Liver (tissue), 9 donors: ENCODE measurements around the gene TWF2. TPM values are rescaled to one million over a fixed set of nuclear protein-coding genes. Genes with fewer than 3 reads are reported as not detected.

ENCODE experiments used
- DNase-seq: peaks from one replicate; pipeline ENCODE4 v3.0.0-alpha.2; 2017; ENCODE audit warnings: low spot score
- H3K27ac ChIP-seq, 2 donors: one replicate each; pipeline ENCODE4 v1.7.0; 2013; ENCODE audit warnings: inconsistent platforms in 2 of 2, low read length in 2 of 2, control low read depth in 1 of 2, low read depth in 1 of 2, mild to moderate bottlenecking in 1 of 2
- H3K27me3 ChIP-seq, 4 donors: one replicate each; pipeline versions ENCODE4 v1.6.1 to v1.7.0; 2013; ENCODE audit warnings: low read length in 3 of 4, inconsistent platforms in 1 of 4, mild to moderate bottlenecking in 1 of 4, moderate library complexity in 1 of 4; ENCODE audit not compliant: control insufficient read depth in 4 of 4, insufficient read depth in 4 of 4
- H3K36me3 ChIP-seq, 4 donors: one replicate each; pipeline versions ENCODE4 v1.6.1 to v1.7.0; 2013; ENCODE audit warnings: low read length in 3 of 4, mild to moderate bottlenecking in 3 of 4, low read depth in 1 of 4, moderate library complexity in 1 of 4; ENCODE audit not compliant: control insufficient read depth in 4 of 4, insufficient read depth in 3 of 4
- H3K4me1 ChIP-seq, 4 donors: one replicate each; pipeline versions ENCODE4 v1.6.1 to v1.7.0; 2013; ENCODE audit warnings: low read length in 3 of 4, mild to moderate bottlenecking in 3 of 4, moderate library complexity in 1 of 4; ENCODE audit not compliant: control insufficient read depth in 4 of 4, insufficient read depth in 4 of 4
- H3K4me3 ChIP-seq, 3 donors: one replicate each; pipeline versions ENCODE4 v1.6.1 to v1.7.0; 2013; ENCODE audit warnings: low read length in 3 of 3, control low read depth in 1 of 3, low read depth in 1 of 3, mild to moderate bottlenecking in 1 of 3
- H3K9ac ChIP-seq, 2 donors: one replicate each; pipeline ENCODE4 v1.7.0; 2013; ENCODE audit warnings: low read length in 2 of 2, mild to moderate bottlenecking in 2 of 2, moderate library complexity in 2 of 2, control low read depth in 1 of 2, low read depth in 1 of 2
- H3K9me3 ChIP-seq, 4 donors: one replicate each; pipeline versions ENCODE4 v1.6.1 to v1.7.0; 2013; ENCODE audit warnings: low read length in 3 of 4; ENCODE audit not compliant: control insufficient read depth in 4 of 4
- CTCF ChIP-seq: fragments of 150-350 bp; IDR thresholded peaks from 2 replicates; pipeline ENCODE4 v1.5.1; 2017; ENCODE audit warnings: improper control_type of control experiment, low read depth, low read length; ENCODE audit not compliant: missing input control
- EGR1 ChIP-seq, 2 donors: IDR thresholded peaks; 2 replicates each; pipeline ENCODE4 v1.6.1; 2016 to 2018; ENCODE audit warnings: antibody characterized with exemption in 2 of 2, low read depth in 2 of 2
- FOXA1 ChIP-seq: IDR thresholded peaks from 2 replicates; pipeline ENCODE4 v1.6.1; 2016; ENCODE audit warnings: antibody characterized with exemption
- FOXA2 ChIP-seq: IDR thresholded peaks from 2 replicates; pipeline ENCODE4 v1.6.1; 2016; ENCODE audit warnings: antibody characterized with exemption
- GABPA ChIP-seq, 2 donors: IDR thresholded peaks in 1 of 2; conservative IDR thresholded peaks in 1 of 2; 2 replicates each; pipeline ENCODE4 v1.6.1; 2016; ENCODE audit warnings: antibody characterized with exemption in 2 of 2, mild to moderate bottlenecking in 1 of 2, moderate library complexity in 1 of 2
- HNF4G ChIP-seq: IDR thresholded peaks from 2 replicates; pipeline ENCODE4 v1.6.1; 2016; ENCODE audit warnings: antibody characterized with exemption
- JUND ChIP-seq, 2 donors: IDR thresholded peaks; 2 replicates each; pipeline ENCODE4 v1.6.1; 2016; ENCODE audit warnings: antibody characterized with exemption in 2 of 2
- MAX ChIP-seq: IDR thresholded peaks from 2 replicates; pipeline ENCODE4 v1.6.1; 2016; ENCODE audit warnings: antibody characterized with exemption
- RAD21 ChIP-seq, 2 donors: IDR thresholded peaks; 2 replicates each; pipeline ENCODE4 v1.6.1; 2016; ENCODE audit warnings: antibody characterized with exemption in 2 of 2, mild to moderate bottlenecking in 2 of 2
- REST ChIP-seq: IDR thresholded peaks from 2 replicates; pipeline ENCODE4 v1.6.1; 2016; ENCODE audit warnings: antibody characterized with exemption, mild to moderate bottlenecking
- SP1 ChIP-seq: IDR thresholded peaks from 2 replicates; pipeline ENCODE4 v1.6.1; 2018; ENCODE audit warnings: antibody characterized with exemption, mild to moderate bottlenecking
- TAF1 ChIP-seq: conservative IDR thresholded peaks from 2 replicates; pipeline ENCODE4 v1.6.1; 2016; ENCODE audit warnings: antibody characterized with exemption, mild to moderate bottlenecking
- YY1 ChIP-seq: IDR thresholded peaks from 2 replicates; pipeline ENCODE4 v1.6.1; 2016; ENCODE audit warnings: antibody characterized with exemption, mild to moderate bottlenecking
- ZBTB33 ChIP-seq: IDR thresholded peaks from 2 replicates; pipeline ENCODE4 v1.6.1; 2016; ENCODE audit warnings: antibody characterized with exemption
- WGBS: extraction: QIAGEN DNeasy Blood & Tissue Kit; methylation state at CpG from one replicate; pipeline ENCODE4 v1.1.7; 2013; 5-methylcytosine and 5-hydroxymethylcytosine counted together
- polyA plus RNA-seq, 2 donors: library from polyadenylated mRNA; stranded (reverse) in 1 of 2; unstranded in 1 of 2; fragments of 200-250 nt in 1 of 2; fragments of >200 nt in 1 of 2; fragmentation: Nextera tagmentation in 1 of 2; extraction: Ambion mirVana in 1 of 2; gene quantifications; one replicate each; pipeline versions ENCODE4 v1.2.1 to v1.2.3, GENCODE V29; 2013 to 2015
- total RNA-seq, 2 donors: library from RNA; depleted of rRNA; stranded (reverse); fragments of >200 nt; gene quantifications; one replicate each; pipeline ENCODE4 v1.2.3, GENCODE V29; 2014
- donor health status: healthy.
- donor health status: healthy.
- donor health status: healthy.
- donor health status: healthy.
- donor health status: healthy.

TWF2 gene
- total and polyA plus RNA-seq, 4 donors, result 12.0 to 26.3 (median 17.6) TPM

- Histone ChIP-seq H3K4me3 (no peak overlapping the region), H3K27ac (no peak overlapping the region), H3K9ac (no peak overlapping the region), H3K27me3 (no peaks in the 10 kb centered on the region), H3K4me1 (no peaks in the 10 kb centered on the region), H3K9me3 (no peaks in the 10 kb centered on the region), H3K36me3 (peaks cover 25 to 85% (median 75%) of the 10 kb centered on the region in 4 donors)
- WGBS, result 93% methylated on average over 4 of the region's 4 CpGs
- TF ChIP-seq REST (no peak), ZBTB33 (no peak), EGR1 (IDR thresholded peaks at IDR 0.05; ENCODE audit: low read depth in 2 of 2) (no peak), JUND (IDR thresholded peaks at IDR 0.05) (no peak), FOXA1 (no peak), CTCF (no peak)
- DNase-seq, result no peak
Measured at GRCh38 chr3:52259448-52259847, 20.5 kb upstream of the TWF2 start.

GRCh38 chr3:52259035-52259434 is 20.1 kb upstream of the TWF2 start:
- Histone ChIP-seq H3K36me3 (peaks cover 25 to 86% (median 75%) of the 10 kb centered on the region in 4 donors), H3K27ac (no peak overlapping the region), H3K27me3 (no peaks in the 10 kb centered on the region), H3K9ac (no peak overlapping the region), H3K4me3 (no peak overlapping the region), H3K4me1 (no peaks in the 10 kb centered on the region), H3K9me3 (no peaks in the 10 kb centered on the region)
- WGBS, result 88% methylated on average over 1 of the region's 1 CpG
- no peak for DNase-seq
- TF ChIP-seq TAF1 (no peak), HNF4G (no peak), CTCF (no peak), MAX (no peak), FOXA1 (no peak), FOXA2 (no peak), GABPA (IDR thresholded peaks at IDR 0.05 in 1 of 2, conservative IDR thresholded peaks at IDR 0.05 in 1 of 2) (no peak), SP1 (no peak), RAD21 (IDR thresholded peaks at IDR 0.05) (no peak), YY1 (no peak), REST (no peak)
